ENCODE data around the gene GFRA1. TPM values are rescaled to one million over a fixed set of nuclear protein-coding genes. Genes with fewer than 3 reads are reported as not detected.

The GFRA1 gene
- total and polyA plus RNA-seq, 7 donors = under 0.01 to 115 (median 38.9) TPM

DNA sequence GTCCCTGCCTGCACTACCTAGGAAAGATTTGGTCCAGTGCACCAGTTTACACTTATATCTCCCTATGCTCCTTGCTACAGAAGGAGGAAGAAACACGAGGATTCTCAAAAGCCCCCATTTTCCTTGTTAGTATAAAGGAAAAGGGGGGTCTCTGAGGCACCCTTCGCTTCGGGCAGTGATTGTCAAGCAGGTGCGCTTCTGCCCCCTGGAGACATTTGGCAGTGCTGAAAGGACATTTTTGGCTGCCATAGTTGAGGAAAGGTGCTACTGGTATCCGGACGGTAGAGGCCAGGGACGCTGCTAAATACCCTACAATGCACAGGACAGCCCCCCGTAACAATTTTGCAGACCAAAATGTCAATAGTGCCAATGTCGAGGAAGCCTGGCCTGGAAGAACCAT is 193.7 kb downstream of the GFRA1 start:
- no peak for TF ChIP-seq POLR2A (IDR thresholded peaks at IDR 0.05)
- TF ChIP-seq POLR2AphosphoS5 (IDR thresholded peaks at IDR 0.05) = no peak
- TF ChIP-seq, protein P1, sequence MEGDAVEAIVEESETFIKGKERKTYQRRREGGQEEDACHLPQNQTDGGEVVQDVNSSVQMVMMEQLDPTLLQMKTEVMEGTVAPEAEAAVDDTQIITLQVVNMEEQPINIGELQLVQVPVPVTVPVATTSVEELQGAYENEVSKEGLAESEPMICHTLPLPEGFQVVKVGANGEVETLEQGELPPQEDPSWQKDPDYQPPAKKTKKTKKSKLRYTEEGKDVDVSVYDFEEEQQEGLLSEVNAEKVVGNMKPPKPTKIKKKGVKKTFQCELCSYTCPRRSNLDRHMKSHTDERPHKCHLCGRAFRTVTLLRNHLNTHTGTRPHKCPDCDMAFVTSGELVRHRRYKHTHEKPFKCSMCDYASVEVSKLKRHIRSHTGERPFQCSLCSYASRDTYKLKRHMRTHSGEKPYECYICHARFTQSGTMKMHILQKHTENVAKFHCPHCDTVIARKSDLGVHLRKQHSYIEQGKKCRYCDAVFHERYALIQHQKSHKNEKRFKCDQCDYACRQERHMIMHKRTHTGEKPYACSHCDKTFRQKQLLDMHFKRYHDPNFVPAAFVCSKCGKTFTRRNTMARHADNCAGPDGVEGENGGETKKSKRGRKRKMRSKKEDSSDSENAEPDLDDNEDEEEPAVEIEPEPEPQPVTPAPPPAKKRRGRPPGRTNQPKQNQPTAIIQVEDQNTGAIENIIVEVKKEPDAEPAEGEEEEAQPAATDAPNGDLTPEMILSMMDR (IDR thresholded peaks at IDR 0.05) = no peak
- no peak for TF ChIP-seq EP300 (IDR thresholded peaks at IDR 0.05)
- Histone ChIP-seq H3K27me3 (no peaks in the 10 kb centered on the region), H3K9me3 (no peaks in the 10 kb centered on the region), H3K36me3 (no peaks in the 10 kb centered on the region), H3K4me1 (no peaks in the 10 kb centered on the region), H3K27ac (no peak overlapping the region), H3K4me3 (no peak overlapping the region)
- DNase-seq = no peak
- intact Hi-C loops (cut with DNase I) = no loop called here
- WGBS, 2 donors = 84 to 89% methylated on average over 9 of the region's 9 CpGs

DNA sequence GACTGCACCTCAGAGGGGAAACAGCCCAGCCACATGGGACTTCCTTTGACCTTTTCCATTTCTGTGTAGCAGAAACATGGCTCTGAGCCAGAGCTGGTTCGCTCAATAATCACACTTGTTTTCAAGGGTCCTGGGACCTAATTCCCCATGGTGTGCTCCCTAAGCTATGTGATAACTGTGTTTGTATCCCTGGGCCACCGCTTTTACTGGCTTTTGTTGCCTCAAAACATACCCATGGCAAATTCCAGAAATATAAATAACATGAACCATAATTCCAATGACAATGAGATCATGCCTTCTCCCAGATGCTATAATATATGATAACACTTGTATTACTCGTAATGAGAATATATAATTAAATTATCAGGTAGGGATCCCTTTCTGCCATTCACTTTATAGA is 196.4 kb downstream of the GFRA1 start:
- TF ChIP-seq POLR2AphosphoS5 (IDR thresholded peaks at IDR 0.05) (no peak), EP300 (IDR thresholded peaks at IDR 0.05) (no peak), POLR2A (IDR thresholded peaks at IDR 0.05) (no peak)
- TF ChIP-seq, protein P1 (IDR thresholded peaks at IDR 0.05) = no peak

DNA sequence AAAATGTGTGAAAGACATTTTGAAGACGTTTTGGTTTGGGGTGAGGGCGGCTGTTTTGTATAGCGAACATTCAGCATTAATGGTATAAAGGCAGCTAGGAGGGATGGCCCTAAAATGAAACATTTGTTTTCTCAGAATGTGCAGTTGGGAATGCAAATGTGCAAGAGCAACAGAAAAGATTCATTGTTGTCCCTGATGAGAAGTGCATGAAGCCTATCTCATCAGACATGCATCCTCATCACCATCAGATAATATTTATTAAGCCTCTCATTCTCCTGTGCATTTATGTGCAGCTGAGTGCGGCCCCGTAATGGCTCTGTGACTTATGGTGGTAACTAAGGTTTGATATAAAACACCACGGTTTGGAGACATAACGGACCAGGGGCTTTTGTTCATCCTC is 199.5 kb downstream of the GFRA1 start:
- 79 to 83% methylated on average over 7 of the region's 7 CpGs for whole genome bisulfite sequencing, 2 donors
- Histone ChIP-seq H3K27ac (peak overlapping the region in 1 of 4 donors; percentile 18), H3K9me3 (no peaks in the 10 kb centered on the region), H3K4me1 (peaks cover 0 to 55% (median 47%) of the 10 kb centered on the region in 4 donors), H3K36me3 (no peaks in the 10 kb centered on the region), H3K27me3 (no peaks in the 10 kb centered on the region), H3K4me3 (no peak overlapping the region)
- DNase-seq = no peak
- intact Hi-C loops (cut with DNase I) = loop anchor here (5.0 kb wide), 1 partner anchor 199 kb away; the partner anchor contains the start of gene GFRA1
- TF ChIP-seq POLR2A (IDR thresholded peaks at IDR 0.05) (no peak), POLR2AphosphoS5 (IDR thresholded peaks at IDR 0.05) (no peak), EP300 (IDR thresholded peaks at IDR 0.05) (no peak)
- TF ChIP-seq, protein P1 (IDR thresholded peaks at IDR 0.05) = no peak

More for the DNA sequence above, 196.4 kb downstream of the GFRA1 start:
- intact Hi-C loops (cut with DNase I) = no loop called here
- H3K36me3 ChIP-seq = no peaks in the 10 kb centered on the region
- no peaks in the 10 kb centered on the region for H3K9me3 ChIP-seq
- WGBS, 2 donors = 76 to 84% methylated on average over 3 of the region's 3 CpGs
- H3K27me3 ChIP-seq = no peaks in the 10 kb centered on the region
- H3K4me1 ChIP-seq = peaks cover 0 to 24% (median 17%) of the 10 kb centered on the region in 4 donors
- H3K27ac ChIP-seq = no peak overlapping the region
- no peak for DNase-seq
- H3K4me3 ChIP-seq = no peak overlapping the region

DNA sequence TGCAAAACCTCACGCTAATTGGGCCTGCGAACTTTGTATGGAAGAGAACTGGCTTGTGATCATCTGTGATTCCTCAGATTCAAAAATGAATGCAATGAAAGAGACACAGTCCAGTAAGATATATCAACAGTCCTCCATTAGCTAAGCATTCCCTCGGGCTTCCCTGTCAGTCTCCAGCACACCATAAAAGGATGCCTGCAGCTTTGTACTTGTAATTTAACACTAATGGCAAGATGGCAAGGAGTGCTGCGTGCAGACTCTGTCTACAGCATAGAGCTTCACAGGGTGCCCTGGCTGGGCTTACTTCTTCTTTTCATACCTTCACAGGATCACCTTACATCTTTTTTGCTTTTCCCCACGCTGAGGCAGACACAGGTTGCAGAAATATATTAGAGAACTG is 200.0 kb downstream of the GFRA1 start:
- no peaks in the 10 kb centered on the region for H3K9me3 ChIP-seq
- intact Hi-C loops (cut with DNase I) = loop anchor here (5.0 kb wide), 1 partner anchor 199 kb away; the partner anchor contains the start of gene GFRA1
- no peaks in the 10 kb centered on the region for H3K36me3 ChIP-seq
- 64 to 69% methylated on average over 5 of the region's 5 CpGs for whole genome bisulfite sequencing, 2 donors
- no peak for DNase-seq
- H3K4me1 ChIP-seq = peaks cover 0 to 60% (median 52%) of the 10 kb centered on the region in 4 donors
- TF ChIP-seq EP300 (IDR thresholded peaks at IDR 0.05) (no peak), POLR2AphosphoS5 (IDR thresholded peaks at IDR 0.05) (peak in 1 of 4 donors; percentile 16), POLR2A (IDR thresholded peaks at IDR 0.05) (no peak)
- H3K27ac ChIP-seq = peak overlapping the region in 2 of 4 donors; percentile 18 to 74
- H3K4me3 ChIP-seq = no peak overlapping the region
- H3K27me3 ChIP-seq = no peaks in the 10 kb centered on the region

DNA sequence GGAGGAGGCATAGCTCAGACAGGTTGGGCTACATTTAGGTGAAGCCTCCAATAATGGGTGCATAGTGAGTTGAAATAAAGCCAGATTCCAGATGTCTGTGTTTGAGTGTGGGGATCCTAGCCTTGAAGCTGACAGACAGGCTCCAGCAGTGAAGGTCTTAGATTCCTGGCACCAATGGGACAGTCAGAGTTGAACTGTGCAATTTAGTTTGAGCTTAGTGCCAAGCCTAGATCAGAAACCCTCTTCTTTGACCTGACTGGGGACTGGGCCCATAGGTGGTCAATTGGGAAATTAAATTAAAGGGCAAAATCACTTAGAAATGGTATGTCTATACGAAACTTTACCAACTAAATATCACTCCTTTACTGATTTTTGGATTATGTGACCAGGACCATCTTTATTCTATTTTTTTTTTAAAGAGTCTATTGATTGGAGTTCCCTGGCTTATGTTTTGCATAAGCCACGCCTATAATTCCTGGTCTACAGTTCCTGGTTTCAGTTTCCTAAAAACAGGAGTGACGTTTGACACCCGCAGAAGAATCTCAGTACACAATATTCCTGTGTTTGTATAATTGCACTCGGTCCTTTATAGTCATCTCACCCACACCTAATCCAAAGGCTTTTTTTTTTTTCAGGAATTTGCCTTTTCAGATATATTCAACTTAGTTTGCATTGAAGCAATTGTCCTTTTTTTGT is 201.4 kb downstream of the GFRA1 start:
- H3K9me3 ChIP-seq = no peaks in the 10 kb centered on the region
- H3K27ac ChIP-seq = peak overlapping the region in 3 of 4 donors; percentile 61 to 74 (median 68)
- no peaks in the 10 kb centered on the region for H3K36me3 ChIP-seq
- peaks cover 0 to 64% (median 55%) of the 10 kb centered on the region in 4 donors for H3K4me1 ChIP-seq
- no peak for TF ChIP-seq EP300 (IDR thresholded peaks at IDR 0.05)
- no peak for TF ChIP-seq POLR2A (IDR thresholded peaks at IDR 0.05)
- no peak for TF ChIP-seq POLR2AphosphoS5 (IDR thresholded peaks at IDR 0.05)
- TF ChIP-seq, protein P1 (IDR thresholded peaks at IDR 0.05) = no peak
- H3K4me3 ChIP-seq = no peak overlapping the region
- 38 to 74% methylated on average over 5 of the region's 5 CpGs for WGBS, 2 donors
- intact Hi-C loops (cut with DNase I) = loop anchor here (5.0 kb wide), 1 partner anchor 201 kb away; the partner anchor contains the start of gene GFRA1
- H3K27me3 ChIP-seq = no peaks in the 10 kb centered on the region
- DNase-seq = no peak
